Measurements from ENCODE around the gene CSPG5. TPM values are rescaled to one million over a fixed set of nuclear protein-coding genes. Genes with fewer than 3 reads are reported as not detected.

Gene CSPG5
- total and polyA plus RNA-seq, 2 donors (not counting 1 experiment from before 2014, with no cell fraction given) = 0.04 to 0.99 TPM

DNA sequence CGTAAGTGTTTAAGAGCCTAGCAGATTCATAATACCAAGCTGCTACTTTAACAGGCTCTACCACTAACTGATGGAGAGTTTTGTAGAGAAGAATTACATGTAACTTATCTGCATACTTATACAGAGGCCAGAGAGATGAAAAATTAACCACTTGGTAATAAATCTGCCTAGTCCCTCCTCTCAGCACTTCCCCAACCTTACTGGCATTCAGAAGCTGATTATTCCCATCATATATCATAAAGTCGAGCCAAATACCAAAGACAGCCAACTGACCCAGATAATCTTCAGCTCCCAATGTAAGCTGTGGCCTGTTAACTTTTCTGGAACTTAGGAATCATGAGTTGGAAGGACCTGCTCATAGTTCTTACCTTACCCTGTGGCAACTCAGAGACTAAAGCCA lies 25.5 kb upstream of the CSPG5 start:
- H3K9me3 ChIP-seq (ENCODE audit: control extremely low read depth in 1 of 3, control insufficient read depth in 2 of 3, insufficient read depth in 1 of 3, low read length in 2 of 3) = no peaks in the 10 kb centered on the region
- ATAC-seq (ENCODE audit: low read depth) = no peak
- intact Hi-C loops (cut with micrococcal nuclease) = no loop called here
- ChIA-PET CTCF (no interaction called here), POLR2A (no interaction called here)
- WGBS (ENCODE audit: insufficient coverage) = 80% methylated on average over 1 of the region's 2 CpGs
- H3K79me2 ChIP-seq (ENCODE audit: control insufficient read depth, insufficient read depth, low read length) = peaks cover 32% of the 10 kb centered on the region
- H3K4me3 ChIP-seq (ENCODE audit: control extremely low read depth in 1 of 5, extremely low read depth in 1 of 5, insufficient read depth in 1 of 5, low read depth in 2 of 5, low read length in 4 of 5) = no peak overlapping the region
- no peak overlapping the region for H3K27ac ChIP-seq (ENCODE audit: low read length in 2 of 2)
- H3K27ac Mint-ChIP-seq = no peak overlapping the region
- H3K4me3 Mint-ChIP-seq = no peak overlapping the region
- H3K27me3 Mint-ChIP-seq = no peaks in the 10 kb centered on the region
- no peaks in the 10 kb centered on the region for H4K20me1 ChIP-seq (ENCODE audit: control insufficient read depth, insufficient read depth, low read length, poor library complexity, severe bottlenecking)
- no peaks in the 10 kb centered on the region for H3K4me1 ChIP-seq (ENCODE audit: control insufficient read depth in 2 of 2, insufficient read depth in 2 of 2, low read length in 2 of 2)
- H3K4me1 Mint-ChIP-seq = no peaks in the 10 kb centered on the region
- H3K27me3 ChIP-seq (replicated peaks in 1 of 4; ENCODE audit: control extremely low read depth in 1 of 4, control insufficient read depth in 3 of 4, insufficient read depth in 4 of 4, low read length in 3 of 4) = no peaks in the 10 kb centered on the region
- H3K9ac ChIP-seq (ENCODE audit: low read length) = no peak overlapping the region
- no peak for DNase-seq
- H3K4me2 ChIP-seq (replicated peaks; ENCODE audit: low read depth, low read length, poor library complexity, severe bottlenecking) = no peak overlapping the region
- TF ChIP-seq, protein P1, sequence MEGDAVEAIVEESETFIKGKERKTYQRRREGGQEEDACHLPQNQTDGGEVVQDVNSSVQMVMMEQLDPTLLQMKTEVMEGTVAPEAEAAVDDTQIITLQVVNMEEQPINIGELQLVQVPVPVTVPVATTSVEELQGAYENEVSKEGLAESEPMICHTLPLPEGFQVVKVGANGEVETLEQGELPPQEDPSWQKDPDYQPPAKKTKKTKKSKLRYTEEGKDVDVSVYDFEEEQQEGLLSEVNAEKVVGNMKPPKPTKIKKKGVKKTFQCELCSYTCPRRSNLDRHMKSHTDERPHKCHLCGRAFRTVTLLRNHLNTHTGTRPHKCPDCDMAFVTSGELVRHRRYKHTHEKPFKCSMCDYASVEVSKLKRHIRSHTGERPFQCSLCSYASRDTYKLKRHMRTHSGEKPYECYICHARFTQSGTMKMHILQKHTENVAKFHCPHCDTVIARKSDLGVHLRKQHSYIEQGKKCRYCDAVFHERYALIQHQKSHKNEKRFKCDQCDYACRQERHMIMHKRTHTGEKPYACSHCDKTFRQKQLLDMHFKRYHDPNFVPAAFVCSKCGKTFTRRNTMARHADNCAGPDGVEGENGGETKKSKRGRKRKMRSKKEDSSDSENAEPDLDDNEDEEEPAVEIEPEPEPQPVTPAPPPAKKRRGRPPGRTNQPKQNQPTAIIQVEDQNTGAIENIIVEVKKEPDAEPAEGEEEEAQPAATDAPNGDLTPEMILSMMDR (IDR thresholded peaks at IDR 0.05) = no peak
- no peak for TF ChIP-seq EZH2 (IDR thresholded peaks at IDR 0.05; ENCODE audit: borderline replicate concordance, insufficient read depth, low read depth, low read length, poor library complexity, severe bottlenecking)
- peaks cover 11 to 77% of the 10 kb centered on the region in 2 experiments for H3K36me3 ChIP-seq (replicated peaks in 1 of 2; ENCODE audit: control extremely low read depth in 1 of 2, control insufficient read depth in 1 of 2, extremely low read depth in 1 of 2, insufficient read depth in 2 of 2, low read length in 1 of 2)
- H2AFZ ChIP-seq (ENCODE audit: insufficient read depth, low read depth, low read length, poor library complexity, severe bottlenecking) = no peak overlapping the region
- no peaks in the 10 kb centered on the region for H3K9me3 Mint-ChIP-seq (ENCODE audit: insufficient read depth)

DNA sequence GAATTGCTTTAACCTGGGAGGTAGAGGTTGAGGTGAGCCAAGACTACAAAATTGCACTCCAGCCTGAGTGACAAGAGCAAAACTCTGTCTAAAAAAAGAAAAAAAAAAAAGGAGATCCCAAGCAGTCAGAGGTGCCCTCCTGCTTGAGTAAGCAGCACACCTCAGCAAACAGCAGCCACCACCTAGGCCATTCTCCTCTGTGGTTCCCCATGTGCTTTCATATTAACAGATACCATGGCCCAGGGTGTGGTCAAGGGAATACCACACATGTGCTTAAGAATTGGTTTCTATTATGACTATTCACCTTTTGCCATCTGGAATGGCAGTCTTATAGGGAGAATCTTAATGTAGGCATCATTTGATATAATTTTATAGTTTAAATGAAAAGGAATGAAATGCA lies 24.7 kb upstream of the CSPG5 start:
- Histone ChIP-seq H3K27me3 (replicated peaks in 1 of 4; ENCODE audit: control extremely low read depth in 1 of 4, control insufficient read depth in 3 of 4, insufficient read depth in 4 of 4, low read length in 3 of 4) (no peaks in the 10 kb centered on the region), H3K27ac (ENCODE audit: low read length in 2 of 2) (no peak overlapping the region), H3K9me3 (ENCODE audit: control extremely low read depth in 1 of 3, control insufficient read depth in 2 of 3, insufficient read depth in 1 of 3, low read length in 2 of 3) (no peaks in the 10 kb centered on the region), H3K79me2 (ENCODE audit: control insufficient read depth, insufficient read depth, low read length) (peaks cover 31% of the 10 kb centered on the region), H3K36me3 (replicated peaks in 1 of 2; ENCODE audit: control extremely low read depth in 1 of 2, control insufficient read depth in 1 of 2, extremely low read depth in 1 of 2, insufficient read depth in 2 of 2, low read length in 1 of 2) (peaks cover 13 to 72% of the 10 kb centered on the region in 2 experiments), H4K20me1 (ENCODE audit: control insufficient read depth, insufficient read depth, low read length, poor library complexity, severe bottlenecking) (no peaks in the 10 kb centered on the region), H3K4me3 (ENCODE audit: control extremely low read depth in 1 of 5, extremely low read depth in 1 of 5, insufficient read depth in 1 of 5, low read depth in 2 of 5, low read length in 4 of 5) (no peak overlapping the region), H2AFZ (ENCODE audit: insufficient read depth, low read depth, low read length, poor library complexity, severe bottlenecking) (no peak overlapping the region), H3K9ac (ENCODE audit: low read length) (no peak overlapping the region), H3K4me1 (ENCODE audit: control insufficient read depth in 2 of 2, insufficient read depth in 2 of 2, low read length in 2 of 2) (no peaks in the 10 kb centered on the region), H3K4me2 (replicated peaks; ENCODE audit: low read depth, low read length, poor library complexity, severe bottlenecking) (no peak overlapping the region)
- Mint-ChIP-seq H3K27me3 (no peaks in the 10 kb centered on the region), H3K27ac (no peak overlapping the region), H3K4me1 (no peaks in the 10 kb centered on the region), H3K9me3 (ENCODE audit: insufficient read depth) (no peaks in the 10 kb centered on the region), H3K4me3 (no peak overlapping the region)
- intact Hi-C loops (cut with micrococcal nuclease) = no loop called here
- TF ChIP-seq, protein P1 (IDR thresholded peaks at IDR 0.05) = no peak
- ChIA-PET CTCF (no interaction called here), POLR2A (interaction anchor here (0.7 kb wide), 1 partner anchor 157 kb away, joined by 7 read pairs; no protein-coding TSS in a partner anchor)
- ATAC-seq (ENCODE audit: low read depth) (no peak), DNase-seq (no peak)
